ENCODE measurements around the gene ADGRB3.

- no peak for TF ChIP-seq CTCF (IDR thresholded peaks at IDR 0.05)
- no peak for TF ChIP-seq POLR2A (IDR thresholded peaks at IDR 0.05)
Measured at GRCh38 chr6:68652117-68652536, 17.0 kb downstream of the ADGRB3 start.

All from upper lobe of left lung (tissue), 4 donors.